Mesothelial cell of epicardium (in vitro differentiated cells): ENCODE results near the gene ALMS1. TPM values are rescaled to one million over a fixed set of nuclear protein-coding genes. Genes with fewer than 3 reads are reported as not detected.

Source experiments
- DNase-seq, 2 experiments: peaks; one replicate each; pipeline ENCODE4 v3.0.0; 2021; ENCODE audit warnings: low spot score in 2 of 2; ENCODE audit not compliant: unreplicated experiment in 2 of 2
- H3K27ac Mint-ChIP-seq: 2 replicates; pipeline ENCODE4 v1.8.0; 2021; ENCODE audit warnings: mixed read lengths
- H3K27me3 Mint-ChIP-seq: 2 replicates; pipeline ENCODE4 v1.8.0; 2021; ENCODE audit warnings: low read depth, mixed read lengths
- H3K36me3 Mint-ChIP-seq: 2 replicates; pipeline ENCODE4 v1.8.0; 2021; ENCODE audit warnings: mixed read lengths
- H3K4me1 Mint-ChIP-seq: 2 replicates; pipeline ENCODE4 v1.8.0; 2021; ENCODE audit warnings: mixed read lengths
- H3K4me3 Mint-ChIP-seq: 2 replicates; pipeline ENCODE4 v1.8.0; 2021; ENCODE audit warnings: mild to moderate bottlenecking, moderate library complexity, mixed read lengths
- H3K9me3 Mint-ChIP-seq: 2 replicates; pipeline ENCODE4 v1.8.0; 2021; ENCODE audit warnings: mixed read lengths
- total RNA-seq: library from RNA; stranded (reverse); gene quantifications from 3 replicates; pipeline ENCODE4 v1.2.1, GENCODE V29; 2021
- TF ChIP-seq, protein P1 (sequence below): fragments of 200-600 bp; sonication (generic); IDR thresholded peaks from one replicate; pipeline ENCODE4 v1.5.0; 2021; ENCODE audit warnings: antibody characterized with exemption; ENCODE audit not compliant: unreplicated experiment

Gene ALMS1
- total RNA-seq, 1 donor from 2014 or later: 42.2 TPM

- H3K27ac Mint-ChIP-seq: peak overlapping the region; percentile 58
- H3K27me3 Mint-ChIP-seq: peaks cover 40% of the 10 kb centered on the region
- no peak for DNase-seq
- no peaks in the 10 kb centered on the region for H3K9me3 Mint-ChIP-seq
- H3K4me1 Mint-ChIP-seq: peaks cover 21% of the 10 kb centered on the region
- H3K36me3 Mint-ChIP-seq: no peaks in the 10 kb centered on the region
- TF ChIP-seq, protein P1, sequence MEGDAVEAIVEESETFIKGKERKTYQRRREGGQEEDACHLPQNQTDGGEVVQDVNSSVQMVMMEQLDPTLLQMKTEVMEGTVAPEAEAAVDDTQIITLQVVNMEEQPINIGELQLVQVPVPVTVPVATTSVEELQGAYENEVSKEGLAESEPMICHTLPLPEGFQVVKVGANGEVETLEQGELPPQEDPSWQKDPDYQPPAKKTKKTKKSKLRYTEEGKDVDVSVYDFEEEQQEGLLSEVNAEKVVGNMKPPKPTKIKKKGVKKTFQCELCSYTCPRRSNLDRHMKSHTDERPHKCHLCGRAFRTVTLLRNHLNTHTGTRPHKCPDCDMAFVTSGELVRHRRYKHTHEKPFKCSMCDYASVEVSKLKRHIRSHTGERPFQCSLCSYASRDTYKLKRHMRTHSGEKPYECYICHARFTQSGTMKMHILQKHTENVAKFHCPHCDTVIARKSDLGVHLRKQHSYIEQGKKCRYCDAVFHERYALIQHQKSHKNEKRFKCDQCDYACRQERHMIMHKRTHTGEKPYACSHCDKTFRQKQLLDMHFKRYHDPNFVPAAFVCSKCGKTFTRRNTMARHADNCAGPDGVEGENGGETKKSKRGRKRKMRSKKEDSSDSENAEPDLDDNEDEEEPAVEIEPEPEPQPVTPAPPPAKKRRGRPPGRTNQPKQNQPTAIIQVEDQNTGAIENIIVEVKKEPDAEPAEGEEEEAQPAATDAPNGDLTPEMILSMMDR: no peak
- H3K4me3 Mint-ChIP-seq: peak overlapping the region; percentile 91
Observed at GRCh38 chr2:73385123-73385503, 523 bp upstream of the ALMS1 start.

DNA sequence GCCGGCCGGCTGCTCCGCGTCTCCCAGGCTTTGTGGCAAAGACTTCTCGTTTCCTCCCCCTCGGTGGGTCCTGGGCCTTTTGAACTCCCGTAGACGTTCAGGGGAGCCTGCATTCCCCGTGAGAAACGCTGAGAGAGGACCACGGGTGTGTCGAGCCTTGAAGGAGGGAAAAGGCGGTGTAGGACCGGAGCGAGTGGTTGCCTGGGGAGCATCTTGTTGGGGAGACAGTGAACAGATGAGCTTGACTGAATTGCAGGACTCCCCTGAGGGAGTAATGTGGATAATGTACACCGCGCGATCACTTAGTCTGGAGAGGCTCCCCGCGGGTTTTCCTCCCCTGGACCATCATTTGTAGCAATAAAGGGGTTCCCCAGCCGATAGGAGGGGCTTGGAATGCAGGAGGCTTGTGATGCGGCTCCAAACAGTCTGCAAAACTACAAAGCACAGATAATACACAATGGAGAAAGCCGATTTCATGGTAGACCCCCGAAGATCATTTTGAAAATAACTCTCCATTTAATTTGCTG lies 769 bp downstream of the ALMS1 start:
- TF ChIP-seq, protein P1: no peak
- Mint-ChIP-seq H3K9me3 (no peaks in the 10 kb centered on the region), H3K4me3 (peak overlapping the region; percentile 91), H3K36me3 (no peaks in the 10 kb centered on the region), H3K27ac (peak overlapping the region; percentile 94), H3K27me3 (peaks cover 27% of the 10 kb centered on the region), H3K4me1 (peaks cover 21% of the 10 kb centered on the region)
- no peak for DNase-seq

GRCh38 chr2:73386894-73387636 lies 1.4 kb downstream of the ALMS1 start:
- peak overlapping the region; percentile 91 for H3K4me3 Mint-ChIP-seq
- no peaks in the 10 kb centered on the region for H3K36me3 Mint-ChIP-seq
- no peak for DNase-seq
- peaks cover 21% of the 10 kb centered on the region for H3K4me1 Mint-ChIP-seq
- no peaks in the 10 kb centered on the region for H3K9me3 Mint-ChIP-seq
- TF ChIP-seq, protein P1: no peak
- peaks cover 21% of the 10 kb centered on the region for H3K27me3 Mint-ChIP-seq
- peak overlapping the region; percentile 94 for H3K27ac Mint-ChIP-seq

DNA sequence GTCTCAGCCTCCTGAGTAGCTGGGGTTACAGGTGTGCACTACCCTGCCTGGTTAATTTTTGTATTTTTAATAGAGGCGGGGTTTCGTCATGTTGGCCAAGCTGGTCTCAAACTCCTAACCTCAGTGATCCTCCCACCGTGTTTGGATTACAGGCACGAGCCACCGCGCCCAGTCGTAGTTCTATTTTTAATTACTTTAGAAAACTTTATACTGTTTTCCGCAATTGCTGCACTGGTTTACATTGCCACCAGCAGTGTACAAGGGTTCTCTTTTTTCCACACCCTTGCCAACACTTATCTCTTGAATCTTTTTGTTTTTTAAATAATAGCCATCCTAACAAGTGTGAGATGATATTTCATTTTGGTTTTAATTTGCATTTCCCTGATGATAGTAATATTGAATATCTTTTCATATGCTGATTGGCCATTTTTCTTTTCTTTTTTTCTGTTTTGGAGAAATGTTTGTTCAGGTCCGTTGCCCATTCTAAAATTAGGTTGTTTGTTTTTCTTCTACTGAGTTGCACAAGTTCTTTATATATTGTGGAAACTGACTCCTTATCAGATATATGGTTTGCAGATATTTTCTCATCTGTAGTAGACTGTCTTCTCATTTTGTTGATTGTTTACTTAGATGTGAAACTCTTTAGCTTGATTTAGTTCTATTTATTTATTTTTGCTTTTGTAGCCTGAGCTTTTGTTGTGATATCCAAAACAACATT lies 16.9 kb downstream of the ALMS1 start:
- TF ChIP-seq, protein P1: no peak
- no peak for DNase-seq
- Mint-ChIP-seq H3K4me3 (no peak overlapping the region), H3K27ac (no peak overlapping the region), H3K36me3 (peaks cover 62% of the 10 kb centered on the region), H3K27me3 (no peaks in the 10 kb centered on the region), H3K9me3 (peaks cover 53% of the 10 kb centered on the region), H3K4me1 (no peaks in the 10 kb centered on the region)

DNA sequence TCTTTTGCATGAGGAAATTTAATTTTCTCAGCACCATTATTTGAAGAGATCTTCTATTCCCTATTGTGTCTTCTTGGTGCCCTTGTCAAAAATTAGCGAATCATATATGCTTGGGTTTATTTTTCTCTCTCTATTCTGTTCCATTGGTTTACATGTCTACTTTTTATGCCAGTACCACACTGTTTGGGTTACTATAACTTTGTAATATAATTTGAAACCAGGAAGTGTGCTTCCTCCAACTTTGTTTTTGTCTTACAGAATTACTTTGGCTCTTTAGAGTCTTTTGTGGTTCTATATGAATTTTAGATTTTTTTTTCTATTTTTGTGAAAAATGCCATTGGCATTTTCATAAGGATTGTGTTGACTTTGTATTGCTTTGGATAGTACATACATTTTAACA lies 17.6 kb downstream of the ALMS1 start:
- no peaks in the 10 kb centered on the region for H3K4me1 Mint-ChIP-seq
- no peak for DNase-seq
- no peak overlapping the region for H3K4me3 Mint-ChIP-seq
- H3K27me3 Mint-ChIP-seq: no peaks in the 10 kb centered on the region
- TF ChIP-seq, protein P1: no peak
- no peak overlapping the region for H3K27ac Mint-ChIP-seq
- peaks cover 46% of the 10 kb centered on the region for H3K9me3 Mint-ChIP-seq
- H3K36me3 Mint-ChIP-seq: peaks cover 56% of the 10 kb centered on the region
